GM12878 (cell line): Measurements from ENCODE around the gene TRIM37. TPM values are rescaled to one million over a fixed set of nuclear protein-coding genes. Genes with fewer than 3 reads are reported as not detected.
A peak's percentile ranks its signal among the peaks of the same experiment; 100 is the strongest.

Experiments
- BACH1 ChIP-seq: fragments of 450-650 bp; IDR thresholded peaks from 2 replicates; pipeline ENCODE4 v1.6.1; 2017; ENCODE audit warnings: mild to moderate bottlenecking, borderline replicate concordance
- BRCA1 ChIP-seq: IDR thresholded peaks from 2 replicates; pipeline ENCODE4 v1.6.1; 2011; ENCODE audit warnings: low read depth, low read length, improper control_type of control experiment
- DPF2 ChIP-seq: fragments of 450-650 bp; IDR thresholded peaks from 2 replicates; pipeline ENCODE4 v1.6.1; 2017; ENCODE audit warnings: mild to moderate bottlenecking
- ESRRA ChIP-seq: IDR thresholded peaks from 2 replicates; pipeline ENCODE4 v1.6.1; 2012; ENCODE audit warnings: mild to moderate bottlenecking, low read length, improper control_type of control experiment
- FOS ChIP-seq: IDR thresholded peaks from 3 replicates; pipeline ENCODE4 v1.6.1; 2011; ENCODE audit warnings: borderline replicate concordance; ENCODE audit not compliant: insufficient read length; ENCODE audit errors: extremely low read depth
- KLF5 ChIP-seq: fragments of 450-650 bp; IDR thresholded peaks from 2 replicates; pipeline ENCODE4 v1.6.1; 2014; ENCODE audit warnings: mild to moderate bottlenecking; ENCODE audit not compliant: partially characterized antibody
- MEF2A ChIP-seq: IDR thresholded peaks from 2 replicates; pipeline ENCODE4 v1.6.1; 2011; ENCODE audit warnings: low read depth, mild to moderate bottlenecking, low read length, moderate library complexity; ENCODE audit not compliant: insufficient read depth
- MXI1 ChIP-seq: fragments of 150-350 bp; IDR thresholded peaks from 2 replicates; pipeline ENCODE4 v1.6.1; 2011; ENCODE audit warnings: low read depth, mild to moderate bottlenecking, inconsistent platforms, low read length, improper control_type of control experiment
- RAD21 ChIP-seq: IDR thresholded peaks from 2 replicates; pipeline ENCODE4 v1.6.1; 2011; ENCODE audit warnings: mild to moderate bottlenecking, low read depth, low read length, moderate library complexity; ENCODE audit not compliant: insufficient read depth
- RCOR1 ChIP-seq: conservative IDR thresholded peaks from 2 replicates; pipeline ENCODE4 v1.6.1; 2012; ENCODE audit warnings: low read depth, low read length, improper control_type of control experiment
- SMC3 ChIP-seq: IDR thresholded peaks from 2 replicates; pipeline ENCODE4 v1.6.1; 2011; ENCODE audit warnings: low read length, improper control_type of control experiment, borderline replicate concordance
- SREBF2 ChIP-seq: IDR thresholded peaks from 2 replicates; pipeline ENCODE4 v1.6.1; 2012; ENCODE audit warnings: mild to moderate bottlenecking, low read length
- polyA plus RNA-seq, 11 experiments: library from polyadenylated mRNA; depleted of rRNA in 4 of 11; unstranded in 6 of 11; stranded (reverse) in 5 of 11; fragments of >200 nt; fragmentation: Nextera tagmentation in 4 of 11; fragmentation: Illumina TruSeq in 1 of 11; extraction: Ambion mirVana in 4 of 11; extraction: Trizol in 1 of 11; gene quantifications; 1 replicate in 1 of 11; 2 replicates in 10 of 11; pipeline versions ENCODE4 v1.2.1 to v1.2.3, GENCODE V29; 2011 to 2016; ENCODE audit warnings: inconsistent platforms in 2 of 11, missing spikeins in 2 of 11, low read depth in 1 of 11
- total RNA-seq, 4 experiments: library from RNA; depleted of rRNA in 3 of 4; stranded (reverse); fragments of >200 nt in 3 of 4; fragmentation: Illumina TruSeq in 1 of 4; extraction: Trizol in 1 of 4; gene quantifications; 2 replicates each; pipeline versions ENCODE4 v1.2.1 to v1.2.3, GENCODE V29; 2013 to 2021
- TF ChIP-seq, protein P1 (sequence below): IDR thresholded peaks from 2 replicates; pipeline ENCODE4 v1.6.1; 2012; ENCODE audit warnings: low read depth, low read length, improper control_type of control experiment
- TF ChIP-seq, protein P2 (sequence below): IDR thresholded peaks from 2 replicates; pipeline ENCODE4 v1.6.1; 2012; ENCODE audit warnings: low read length, inconsistent platforms
- TF ChIP-seq, protein P3 (sequence below): fragments of 150-350 bp; IDR thresholded peaks from 2 replicates; pipeline ENCODE4 v1.6.1; 2016; ENCODE audit warnings: low read depth, low read length
- TF ChIP-seq, protein P4 (sequence below): fragments of 450-650 bp; IDR thresholded peaks from 2 replicates; pipeline ENCODE4 v1.6.1; 2017; ENCODE audit warnings: mild to moderate bottlenecking, low read depth, inconsistent platforms; ENCODE audit not compliant: poor library complexity, severe bottlenecking
- TF ChIP-seq, protein P5 (sequence below): fragments of 450-650 bp; formaldehyde crosslinking; IDR thresholded peaks from 2 replicates; pipeline ENCODE4 v1.5.0; 2022; ENCODE audit warnings: mild to moderate bottlenecking, missing genetic modification characterization

The TRIM37 gene
- total and polyA plus RNA-seq, 10 of the 15 experiments (the other 5 are each of a cell fraction or from before 2014, with no cell fraction given), result 4.8 to 20.6 (median 18.1) TPM

DNA sequence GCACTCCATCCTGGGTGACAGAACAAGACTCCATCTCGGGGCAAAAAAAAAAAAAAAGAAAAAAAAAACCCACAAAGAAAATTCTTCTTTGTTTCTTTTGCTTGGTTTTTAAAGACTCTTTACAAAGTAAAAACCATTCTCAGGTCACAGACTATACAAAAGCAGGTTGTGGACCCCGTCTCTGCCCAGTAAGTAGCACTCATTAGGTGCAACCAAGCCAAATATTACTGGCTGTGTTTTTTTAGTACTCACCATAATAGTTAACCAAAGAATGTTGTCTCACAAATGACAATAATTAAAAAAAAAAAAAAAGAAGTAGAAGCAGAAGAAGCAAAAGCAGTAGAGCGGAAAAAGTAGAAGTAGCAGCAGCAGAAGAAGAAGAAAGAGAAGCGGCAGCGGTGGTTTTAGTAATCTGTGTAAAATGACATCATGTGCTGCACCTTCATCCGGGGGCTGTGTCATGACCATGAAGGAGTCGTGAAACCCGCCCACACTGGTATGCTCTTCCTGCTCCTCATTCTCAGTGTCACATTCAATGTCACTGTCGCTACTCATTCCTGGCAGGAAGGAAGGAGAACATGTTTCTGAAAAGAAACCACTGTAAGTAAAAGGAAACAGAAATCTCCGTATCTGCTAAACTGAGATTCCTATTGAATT, 105.4 kb downstream of the TRIM37 start (continued):
- TF ChIP-seq, protein P1, sequence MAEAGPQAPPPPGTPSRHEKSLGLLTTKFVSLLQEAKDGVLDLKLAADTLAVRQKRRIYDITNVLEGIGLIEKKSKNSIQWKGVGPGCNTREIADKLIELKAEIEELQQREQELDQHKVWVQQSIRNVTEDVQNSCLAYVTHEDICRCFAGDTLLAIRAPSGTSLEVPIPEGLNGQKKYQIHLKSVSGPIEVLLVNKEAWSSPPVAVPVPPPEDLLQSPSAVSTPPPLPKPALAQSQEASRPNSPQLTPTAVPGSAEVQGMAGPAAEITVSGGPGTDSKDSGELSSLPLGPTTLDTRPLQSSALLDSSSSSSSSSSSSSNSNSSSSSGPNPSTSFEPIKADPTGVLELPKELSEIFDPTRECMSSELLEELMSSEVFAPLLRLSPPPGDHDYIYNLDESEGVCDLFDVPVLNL, result no peak
- TF ChIP-seq MXI1 (no peak), RAD21 (no peak), KLF5 (no peak), MEF2A (peak; percentile 85), DPF2 (peak; percentile 93), BACH1 (peak; percentile 94; the same call in 1 of the 2 replicates), RCOR1 (no peak), ESRRA (no peak), BRCA1 (no peak), SREBF2 (no peak), FOS (no peak), SMC3 (no peak; the same call in 1 of the 2 replicates)
- TF ChIP-seq, protein P2, sequence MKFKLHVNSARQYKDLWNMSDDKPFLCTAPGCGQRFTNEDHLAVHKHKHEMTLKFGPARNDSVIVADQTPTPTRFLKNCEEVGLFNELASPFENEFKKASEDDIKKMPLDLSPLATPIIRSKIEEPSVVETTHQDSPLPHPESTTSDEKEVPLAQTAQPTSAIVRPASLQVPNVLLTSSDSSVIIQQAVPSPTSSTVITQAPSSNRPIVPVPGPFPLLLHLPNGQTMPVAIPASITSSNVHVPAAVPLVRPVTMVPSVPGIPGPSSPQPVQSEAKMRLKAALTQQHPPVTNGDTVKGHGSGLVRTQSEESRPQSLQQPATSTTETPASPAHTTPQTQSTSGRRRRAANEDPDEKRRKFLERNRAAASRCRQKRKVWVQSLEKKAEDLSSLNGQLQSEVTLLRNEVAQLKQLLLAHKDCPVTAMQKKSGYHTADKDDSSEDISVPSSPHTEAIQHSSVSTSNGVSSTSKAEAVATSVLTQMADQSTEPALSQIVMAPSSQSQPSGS, result peak; percentile 99
- TF ChIP-seq, protein P3, sequence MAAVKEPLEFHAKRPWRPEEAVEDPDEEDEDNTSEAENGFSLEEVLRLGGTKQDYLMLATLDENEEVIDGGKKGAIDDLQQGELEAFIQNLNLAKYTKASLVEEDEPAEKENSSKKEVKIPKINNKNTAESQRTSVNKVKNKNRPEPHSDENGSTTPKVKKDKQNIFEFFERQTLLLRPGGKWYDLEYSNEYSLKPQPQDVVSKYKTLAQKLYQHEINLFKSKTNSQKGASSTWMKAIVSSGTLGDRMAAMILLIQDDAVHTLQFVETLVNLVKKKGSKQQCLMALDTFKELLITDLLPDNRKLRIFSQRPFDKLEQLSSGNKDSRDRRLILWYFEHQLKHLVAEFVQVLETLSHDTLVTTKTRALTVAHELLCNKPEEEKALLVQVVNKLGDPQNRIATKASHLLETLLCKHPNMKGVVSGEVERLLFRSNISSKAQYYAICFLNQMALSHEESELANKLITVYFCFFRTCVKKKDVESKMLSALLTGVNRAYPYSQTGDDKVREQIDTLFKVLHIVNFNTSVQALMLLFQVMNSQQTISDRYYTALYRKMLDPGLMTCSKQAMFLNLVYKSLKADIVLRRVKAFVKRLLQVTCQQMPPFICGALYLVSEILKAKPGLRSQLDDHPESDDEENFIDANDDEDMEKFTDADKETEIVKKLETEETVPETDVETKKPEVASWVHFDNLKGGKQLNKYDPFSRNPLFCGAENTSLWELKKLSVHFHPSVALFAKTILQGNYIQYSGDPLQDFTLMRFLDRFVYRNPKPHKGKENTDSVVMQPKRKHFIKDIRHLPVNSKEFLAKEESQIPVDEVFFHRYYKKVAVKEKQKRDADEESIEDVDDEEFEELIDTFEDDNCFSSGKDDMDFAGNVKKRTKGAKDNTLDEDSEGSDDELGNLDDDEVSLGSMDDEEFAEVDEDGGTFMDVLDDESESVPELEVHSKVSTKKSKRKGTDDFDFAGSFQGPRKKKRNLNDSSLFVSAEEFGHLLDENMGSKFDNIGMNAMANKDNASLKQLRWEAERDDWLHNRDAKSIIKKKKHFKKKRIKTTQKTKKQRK, result no peak
- TF ChIP-seq, protein P4, sequence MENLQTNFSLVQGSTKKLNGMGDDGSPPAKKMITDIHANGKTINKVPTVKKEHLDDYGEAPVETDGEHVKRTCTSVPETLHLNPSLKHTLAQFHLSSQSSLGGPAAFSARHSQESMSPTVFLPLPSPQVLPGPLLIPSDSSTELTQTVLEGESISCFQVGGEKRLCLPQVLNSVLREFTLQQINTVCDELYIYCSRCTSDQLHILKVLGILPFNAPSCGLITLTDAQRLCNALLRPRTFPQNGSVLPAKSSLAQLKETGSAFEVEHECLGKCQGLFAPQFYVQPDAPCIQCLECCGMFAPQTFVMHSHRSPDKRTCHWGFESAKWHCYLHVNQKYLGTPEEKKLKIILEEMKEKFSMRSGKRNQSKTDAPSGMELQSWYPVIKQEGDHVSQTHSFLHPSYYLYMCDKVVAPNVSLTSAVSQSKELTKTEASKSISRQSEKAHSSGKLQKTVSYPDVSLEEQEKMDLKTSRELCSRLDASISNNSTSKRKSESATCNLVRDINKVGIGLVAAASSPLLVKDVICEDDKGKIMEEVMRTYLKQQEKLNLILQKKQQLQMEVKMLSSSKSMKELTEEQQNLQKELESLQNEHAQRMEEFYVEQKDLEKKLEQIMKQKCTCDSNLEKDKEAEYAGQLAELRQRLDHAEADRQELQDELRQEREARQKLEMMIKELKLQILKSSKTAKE, result peak; percentile 82
- TF ChIP-seq, protein P5, sequence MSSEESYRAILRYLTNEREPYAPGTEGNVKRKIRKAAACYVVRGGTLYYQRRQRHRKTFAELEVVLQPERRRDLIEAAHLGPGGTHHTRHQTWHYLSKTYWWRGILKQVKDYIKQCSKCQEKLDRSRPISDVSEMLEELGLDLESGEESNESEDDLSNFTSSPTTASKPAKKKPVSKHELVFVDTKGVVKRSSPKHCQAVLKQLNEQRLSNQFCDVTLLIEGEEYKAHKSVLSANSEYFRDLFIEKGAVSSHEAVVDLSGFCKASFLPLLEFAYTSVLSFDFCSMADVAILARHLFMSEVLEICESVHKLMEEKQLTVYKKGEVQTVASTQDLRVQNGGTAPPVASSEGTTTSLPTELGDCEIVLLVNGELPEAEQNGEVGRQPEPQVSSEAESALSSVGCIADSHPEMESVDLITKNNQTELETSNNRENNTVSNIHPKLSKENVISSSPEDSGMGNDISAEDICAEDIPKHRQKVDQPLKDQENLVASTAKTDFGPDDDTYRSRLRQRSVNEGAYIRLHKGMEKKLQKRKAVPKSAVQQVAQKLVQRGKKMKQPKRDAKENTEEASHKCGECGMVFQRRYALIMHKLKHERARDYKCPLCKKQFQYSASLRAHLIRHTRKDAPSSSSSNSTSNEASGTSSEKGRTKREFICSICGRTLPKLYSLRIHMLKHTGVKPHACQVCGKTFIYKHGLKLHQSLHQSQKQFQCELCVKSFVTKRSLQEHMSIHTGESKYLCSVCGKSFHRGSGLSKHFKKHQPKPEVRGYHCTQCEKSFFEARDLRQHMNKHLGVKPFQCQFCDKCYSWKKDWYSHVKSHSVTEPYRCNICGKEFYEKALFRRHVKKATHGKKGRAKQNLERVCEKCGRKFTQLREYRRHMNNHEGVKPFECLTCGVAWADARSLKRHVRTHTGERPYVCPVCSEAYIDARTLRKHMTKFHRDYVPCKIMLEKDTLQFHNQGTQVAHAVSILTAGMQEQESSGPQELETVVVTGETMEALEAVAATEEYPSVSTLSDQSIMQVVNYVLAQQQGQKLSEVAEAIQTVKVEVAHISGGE (CRISPR knock-in tag), result no peak
